Measurements from ENCODE around the gene EPC1.
A peak's percentile ranks its signal among the peaks of the same experiment; 100 is the strongest.

DNA sequence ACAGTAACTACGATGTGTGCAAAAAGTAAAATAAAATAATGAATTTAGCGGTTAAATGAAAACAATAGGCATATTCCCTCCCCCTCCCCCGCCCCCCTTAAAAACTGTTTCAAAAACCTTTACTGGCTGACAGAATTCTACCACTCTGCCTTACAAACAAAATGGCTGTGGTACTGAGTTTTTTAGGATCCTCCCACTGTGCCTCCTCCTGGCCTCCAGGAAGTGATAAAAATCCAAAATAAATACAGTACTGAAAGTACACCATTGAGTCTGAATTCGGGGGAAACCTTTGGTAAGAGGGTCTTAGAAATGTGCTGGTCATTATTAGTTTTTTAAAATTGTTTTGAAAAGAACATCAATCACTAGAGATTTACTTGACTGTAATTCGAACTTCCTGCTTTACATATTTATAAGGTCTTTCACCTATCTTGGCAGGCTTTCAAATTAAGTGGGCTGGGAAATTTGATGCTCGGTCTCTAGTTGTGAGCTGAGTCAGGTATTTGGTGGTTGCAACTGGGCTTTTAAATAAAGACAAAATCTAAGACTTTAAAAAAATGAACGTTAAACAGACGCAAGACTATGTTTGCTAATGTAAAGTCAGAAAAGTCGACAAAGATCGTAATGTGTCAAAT lies 32.5 kb upstream of the EPC1 start:
- no peak for TF ChIP-seq POLR2A (IDR thresholded peaks at IDR 0.05; ENCODE audit: low read depth, low read length)
- no peak for TF ChIP-seq POLR2AphosphoS5 (IDR thresholded peaks at IDR 0.05; ENCODE audit: low read depth, low read length)
- 0 out of 2 replicates have a peak, but pooled peaks have one; percentile 10 for TF ChIP-seq TAF1 (IDR thresholded peaks at IDR 0.05; ENCODE audit: borderline replicate concordance, low read depth, low read length)

Measured in GM12892 (cell line).